Neuron (in vitro differentiated cells): ENCODE results near the gene YY1AP1.
A peak's percentile ranks its signal among the peaks of the same experiment; 100 is the strongest.
"Not testable (repeated sequence)": the region's sequence is repeated elsewhere in the genome, so short reads cannot be mapped to it uniquely, and the experiment has no call there.

ENCODE experiments used
- H2AFZ ChIP-seq: one replicate; pipeline ENCODE4 v1.6.1; 2013; ENCODE audit warnings: low read depth, mild to moderate bottlenecking, inconsistent platforms, low read length, moderate library complexity
- H3K27me3 ChIP-seq: one replicate; pipeline ENCODE4 v1.6.1; 2013; ENCODE audit warnings: low read length; ENCODE audit not compliant: insufficient read depth
- H3K36me3 ChIP-seq: one replicate; pipeline ENCODE4 v1.6.1; 2013; ENCODE audit warnings: low read length; ENCODE audit not compliant: insufficient read depth
- H3K4me1 ChIP-seq: one replicate; pipeline ENCODE4 v1.6.1; 2013; ENCODE audit warnings: low read length; ENCODE audit not compliant: insufficient read depth
- H3K4me3 ChIP-seq: 2 replicates; pipeline ENCODE4 v1.5.1; 2013; ENCODE audit warnings: mild to moderate bottlenecking, low read length, moderate library complexity
- H3K9me3 ChIP-seq: one replicate; pipeline ENCODE4 v1.6.1; 2013; ENCODE audit warnings: low read length

The YY1AP1 gene

GRCh38 chr1:155687705-155688323 is 760 bp downstream of the YY1AP1 start:
- H3K4me1 ChIP-seq, result peaks cover 14% of the 10 kb centered on the region
- not testable (repeated sequence) for H3K27me3 ChIP-seq, H3K9me3 ChIP-seq
- H2AFZ ChIP-seq, result peak overlapping the region; percentile 48
- peak overlapping the region; percentile 79 for H3K4me3 ChIP-seq
- H3K36me3 ChIP-seq, result peaks cover 14% of the 10 kb centered on the region

GRCh38 chr1:155681776-155682175 is 6.8 kb downstream of the YY1AP1 start:
- H3K9me3 ChIP-seq, result no peaks in the 10 kb centered on the region
- no peak overlapping the region for H3K4me3 ChIP-seq
- no peak overlapping the region for H2AFZ ChIP-seq
- H3K36me3 ChIP-seq, result peaks cover 46% of the 10 kb centered on the region
- peaks cover 6% of the 10 kb centered on the region for H3K4me1 ChIP-seq
- no peaks in the 10 kb centered on the region for H3K27me3 ChIP-seq

GRCh38 chr1:155680531-155680930 is 8.0 kb downstream of the YY1AP1 start:
- Histone ChIP-seq H3K4me1 (no peaks in the 10 kb centered on the region), H3K9me3 (no peaks in the 10 kb centered on the region), H2AFZ (no peak overlapping the region), H3K36me3 (peaks cover 54% of the 10 kb centered on the region), H3K4me3 (no peak overlapping the region), H3K27me3 (no peaks in the 10 kb centered on the region)

- H3K9me3 ChIP-seq, H3K27me3 ChIP-seq: not testable (repeated sequence)
- H3K36me3 ChIP-seq, result peaks cover 64% of the 10 kb centered on the region
Observed at GRCh38 chr1:155678992-155679391, 9.6 kb downstream of the YY1AP1 start.

GRCh38 chr1:155678027-155678426 is 10.5 kb downstream of the YY1AP1 start:
- H3K36me3 ChIP-seq, result peaks cover 65% of the 10 kb centered on the region
- H3K27me3 ChIP-seq, result no peaks in the 10 kb centered on the region
- no peak overlapping the region for H3K4me3 ChIP-seq
- no peak overlapping the region for H2AFZ ChIP-seq
- H3K9me3 ChIP-seq, result no peaks in the 10 kb centered on the region
- no peaks in the 10 kb centered on the region for H3K4me1 ChIP-seq

More at GRCh38 chr1:155678992-155679391, 9.6 kb downstream of the YY1AP1 start:
- not testable (repeated sequence) for H2AFZ ChIP-seq, H3K4me3 ChIP-seq, H3K4me1 ChIP-seq

GRCh38 chr1:155673003-155673402 is 15.6 kb downstream of the YY1AP1 start:
- H3K27me3 ChIP-seq, result no peaks in the 10 kb centered on the region
- H3K9me3 ChIP-seq, result no peaks in the 10 kb centered on the region
- H3K4me1 ChIP-seq, result no peaks in the 10 kb centered on the region
- H3K4me3 ChIP-seq, result no peak overlapping the region
- no peak overlapping the region for H2AFZ ChIP-seq
- peaks cover 84% of the 10 kb centered on the region for H3K36me3 ChIP-seq

GRCh38 chr1:155671750-155672149 is 16.8 kb downstream of the YY1AP1 start:
- no peaks in the 10 kb centered on the region for H3K27me3 ChIP-seq
- no peak overlapping the region for H2AFZ ChIP-seq
- H3K36me3 ChIP-seq, result peaks cover 83% of the 10 kb centered on the region
- no peaks in the 10 kb centered on the region for H3K4me1 ChIP-seq
- no peaks in the 10 kb centered on the region for H3K9me3 ChIP-seq
- H3K4me3 ChIP-seq, result no peak overlapping the region

- H3K27me3 ChIP-seq, result no peaks in the 10 kb centered on the region
- H3K9me3 ChIP-seq, result no peaks in the 10 kb centered on the region
- H3K36me3 ChIP-seq, result peaks cover 88% of the 10 kb centered on the region
- H3K4me1 ChIP-seq, result no peaks in the 10 kb centered on the region
- H2AFZ ChIP-seq, result no peak overlapping the region
- no peak overlapping the region for H3K4me3 ChIP-seq
Observed at GRCh38 chr1:155669233-155670162, 19.1 kb downstream of the YY1AP1 start.

GRCh38 chr1:155661239-155661638 is 27.3 kb downstream of the YY1AP1 start:
- H3K27me3 ChIP-seq, H2AFZ ChIP-seq, H3K9me3 ChIP-seq, H3K4me1 ChIP-seq, H3K4me3 ChIP-seq: not testable (repeated sequence)
- peaks cover 69% of the 10 kb centered on the region for H3K36me3 ChIP-seq

GRCh38 chr1:155657463-155657862 is 31.1 kb downstream of the YY1AP1 start:
- Histone ChIP-seq H2AFZ (no peak overlapping the region), H3K36me3 (peaks cover 38% of the 10 kb centered on the region), H3K4me3 (no peak overlapping the region), H3K9me3 (no peaks in the 10 kb centered on the region), H3K27me3 (no peaks in the 10 kb centered on the region), H3K4me1 (no peaks in the 10 kb centered on the region)

- no peak overlapping the region for H3K4me3 ChIP-seq
- no peak overlapping the region for H2AFZ ChIP-seq
- no peaks in the 10 kb centered on the region for H3K27me3 ChIP-seq
- H3K4me1 ChIP-seq, result peaks cover 9% of the 10 kb centered on the region
- no peaks in the 10 kb centered on the region for H3K36me3 ChIP-seq
- H3K9me3 ChIP-seq, result no peaks in the 10 kb centered on the region
Observed at GRCh38 chr1:155652951-155653350, 35.6 kb downstream of the YY1AP1 start.

- no peaks in the 10 kb centered on the region for H3K9me3 ChIP-seq
- H3K4me1 ChIP-seq, result peaks cover 9% of the 10 kb centered on the region
- H3K4me3 ChIP-seq, result no peak overlapping the region
- no peaks in the 10 kb centered on the region for H3K27me3 ChIP-seq
- no peaks in the 10 kb centered on the region for H3K36me3 ChIP-seq
- no peak overlapping the region for H2AFZ ChIP-seq
Observed at GRCh38 chr1:155651861-155652661, 36.5 kb downstream of the YY1AP1 start.

GRCh38 chr1:155650231-155650757 is 38.3 kb downstream of the YY1AP1 start:
- no peaks in the 10 kb centered on the region for H3K36me3 ChIP-seq
- no peak overlapping the region for H3K4me3 ChIP-seq
- no peak overlapping the region for H2AFZ ChIP-seq

More at GRCh38 chr1:155650231-155650757, 38.3 kb downstream of the YY1AP1 start:
- Histone ChIP-seq H3K4me1 (peaks cover 9% of the 10 kb centered on the region), H3K27me3 (no peaks in the 10 kb centered on the region), H3K9me3 (no peaks in the 10 kb centered on the region)
